C4-2B (cell line): Measurements from ENCODE around the gene PPP1R10.

ENCODE experiments used
- H3K27ac ChIP-seq: fragments of 450-650 bp; 2 replicates; pipeline ENCODE4 v1.5.1; 2017
- CTCF ChIP-seq: fragments of 450-650 bp; conservative IDR thresholded peaks from 2 replicates; pipeline ENCODE4 v1.5.1; 2017; ENCODE audit warnings: mild to moderate bottlenecking
- ZFX ChIP-seq: fragments of 450-650 bp; IDR thresholded peaks from 2 replicates; pipeline ENCODE4 v1.6.1; 2017

The PPP1R10 gene

GRCh38 chr6:30560930-30561329 is 56.1 kb downstream of the PPP1R10 start:
- no peak overlapping the region for H3K27ac ChIP-seq
- no peak for TF ChIP-seq ZFX
- TF ChIP-seq CTCF = no peak

GRCh38 chr6:30557683-30557981 is 59.4 kb downstream of the PPP1R10 start:
- TF ChIP-seq CTCF (no peak), ZFX (no peak)
- H3K27ac ChIP-seq = peak overlapping the region; percentile 97

GRCh38 chr6:30556906-30557682 is 59.9 kb downstream of the PPP1R10 start, which contains the start of gene PRR3:
Gene PRR3, plus strand, starts transcription at chr6:30557295. Its CDS starts 50 bp downstream, at chr6:30557345.
- TF ChIP-seq ZFX = peak; percentile 69; the same call in 1 of the 2 replicates
- no peak for TF ChIP-seq CTCF
- peak within 1 kb of the TSS; percentile 97 for H3K27ac ChIP-seq

- peak within 1 kb of the TSS; percentile 97 for H3K27ac ChIP-seq
- no peak for TF ChIP-seq ZFX
- TF ChIP-seq CTCF = no peak
These were observed 60.8 kb downstream of the PPP1R10 start, which contains the start of gene GNL1 for GRCh38 chr6:30556066-30556905. Gene GNL1, minus strand, starts transcription at chr6:30556489. Its CDS starts 286 bp downstream, at chr6:30556203.

GRCh38 chr6:30555816-30556065 is 61.3 kb downstream of the PPP1R10 start:
- peak overlapping the region; percentile 97 for H3K27ac ChIP-seq
- no peak for TF ChIP-seq CTCF
- no peak for TF ChIP-seq ZFX

GRCh38 chr6:30554962-30555815 is 61.9 kb downstream of the PPP1R10 start:
- peak overlapping the region; percentile 97 for H3K27ac ChIP-seq

More at GRCh38 chr6:30554962-30555815, 61.9 kb downstream of the PPP1R10 start:
- TF ChIP-seq CTCF (no peak), ZFX (no peak)
